ENCODE measurements around the gene PLA2G4B.

The PLA2G4B gene

GRCh38 chr15:41892621-41893421 is 54.2 kb downstream of the PLA2G4B start:
- H3K4me3 ChIP-seq (ENCODE audit: low read length) = no peak overlapping the region
- DNase-seq (ENCODE audit: low read depth) = no peak

GRCh38 chr15:41893422-41894250 is 55.0 kb downstream of the PLA2G4B start, which contains the start of gene SPTBN5:
TSS of gene SPTBN5 (minus strand) at chr15:41894053. CDS start at chr15:41893497, 556 bp downstream.
- no peak for TF ChIP-seq CTCF (conservative IDR thresholded peaks at IDR 0.05; ENCODE audit: low read depth, low read length)
- DNase-seq (ENCODE audit: low read depth) = no peak
- H3K4me3 ChIP-seq (ENCODE audit: low read length) = no peak within 1 kb of the TSS

More at GRCh38 chr15:41892621-41893421, 54.2 kb downstream of the PLA2G4B start:
- TF ChIP-seq CTCF (conservative IDR thresholded peaks at IDR 0.05; ENCODE audit: low read depth, low read length) = no peak

DNA sequence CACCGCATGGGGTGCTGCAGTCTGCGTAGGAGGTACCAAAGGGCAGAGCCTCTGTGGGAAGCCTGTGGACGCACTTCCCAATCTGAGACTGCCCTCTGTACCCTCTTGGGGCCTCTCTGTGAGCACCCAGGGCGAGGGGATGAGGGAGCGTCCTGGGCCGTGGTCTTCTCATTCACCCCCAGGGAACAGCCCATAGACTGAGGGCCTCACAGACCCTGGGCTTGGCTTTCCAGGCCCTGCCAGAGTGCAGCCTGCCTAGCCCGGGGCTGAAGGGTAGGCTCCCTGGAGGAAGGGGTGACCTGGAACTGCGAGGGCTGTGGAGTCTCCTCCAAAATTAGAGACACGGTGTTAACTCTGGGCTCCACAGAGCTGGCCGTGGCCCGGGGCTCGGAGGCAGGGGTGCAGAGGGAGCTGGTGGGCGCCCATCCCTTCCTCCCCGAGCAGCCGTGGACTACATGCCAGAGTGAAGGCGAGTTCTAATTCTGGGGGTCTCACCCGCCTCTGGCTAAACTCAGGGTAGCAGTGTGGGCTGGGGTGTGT is 55.7 kb downstream of the PLA2G4B start:
- TF ChIP-seq CTCF (conservative IDR thresholded peaks at IDR 0.05; ENCODE audit: low read depth, low read length) = no peak
- no peak overlapping the region for H3K4me3 ChIP-seq (ENCODE audit: low read length)
- DNase-seq (ENCODE audit: low read depth) = no peak

- no peak for TF ChIP-seq CTCF (conservative IDR thresholded peaks at IDR 0.05; ENCODE audit: low read depth, low read length)
- DNase-seq (ENCODE audit: low read depth) = no peak
- no peak overlapping the region for H3K4me3 ChIP-seq (ENCODE audit: low read length)
These were observed 56.3 kb downstream of the PLA2G4B start for GRCh38 chr15:41894791-41895463.

GRCh38 chr15:41895491-41895890 is 56.8 kb downstream of the PLA2G4B start:
- TF ChIP-seq CTCF (conservative IDR thresholded peaks at IDR 0.05; ENCODE audit: low read depth, low read length) = no peak
- no peak for DNase-seq (ENCODE audit: low read depth)
- no peak overlapping the region for H3K4me3 ChIP-seq (ENCODE audit: low read length)

GRCh38 chr15:41895957-41896356 is 57.3 kb downstream of the PLA2G4B start:
- no peak for TF ChIP-seq CTCF (conservative IDR thresholded peaks at IDR 0.05; ENCODE audit: low read depth, low read length)
- no peak for DNase-seq (ENCODE audit: low read depth)
- H3K4me3 ChIP-seq (ENCODE audit: low read length) = no peak overlapping the region

Measured in retinal pigment epithelial cell (primary cell).